Ishikawa (cell line): ENCODE data around the gene CDC45.

Experiments
- CEBPB ChIP-seq: IDR thresholded peaks from 2 replicates; pipeline ENCODE4 v1.6.1; 2012
- EP300 ChIP-seq: IDR thresholded peaks from 2 replicates; pipeline ENCODE4 v1.6.1; 2012; ENCODE audit warnings: borderline replicate concordance
- RAD21 ChIP-seq: IDR thresholded peaks from 2 replicates; pipeline ENCODE4 v1.6.1; 2012; ENCODE audit warnings: low read depth
- TEAD4 ChIP-seq: IDR thresholded peaks from 2 replicates; pipeline ENCODE4 v1.6.1; 2012
- YY1 ChIP-seq: IDR thresholded peaks from 2 replicates; pipeline ENCODE4 v1.6.1; 2012; ENCODE audit warnings: low read depth
- TF ChIP-seq, protein P1 (sequence below): IDR thresholded peaks from 2 replicates; pipeline ENCODE4 v1.6.1; 2012; ENCODE audit warnings: low read depth, mild to moderate bottlenecking
- TF ChIP-seq, protein P2 (sequence below): IDR thresholded peaks from 2 replicates; pipeline ENCODE4 v1.6.1; 2012

DNA sequence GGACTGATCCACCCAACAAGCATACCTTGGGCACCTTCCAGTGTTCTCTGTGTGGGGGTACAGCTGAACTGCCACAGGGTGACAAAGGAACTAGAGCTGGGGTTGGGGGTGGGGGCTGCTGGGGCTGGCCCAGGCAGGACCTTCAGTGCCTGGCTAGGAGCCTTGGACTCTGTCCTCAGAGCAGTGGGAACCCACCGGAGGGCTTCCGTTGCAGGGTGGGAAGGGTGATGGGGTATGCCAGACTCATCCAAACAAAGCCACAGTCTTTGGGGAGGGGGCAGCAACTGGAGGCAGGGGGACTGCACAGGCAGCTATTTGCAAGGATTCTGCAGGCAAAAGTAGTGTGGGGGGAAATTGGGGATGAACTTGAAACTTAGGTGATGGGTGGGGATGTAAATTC, 80.2 kb downstream of the CDC45 start:
- TF ChIP-seq RAD21 (no peak), CEBPB (no peak), EP300 (no peak), TEAD4 (no peak), YY1 (no peak)
- TF ChIP-seq, protein P1, sequence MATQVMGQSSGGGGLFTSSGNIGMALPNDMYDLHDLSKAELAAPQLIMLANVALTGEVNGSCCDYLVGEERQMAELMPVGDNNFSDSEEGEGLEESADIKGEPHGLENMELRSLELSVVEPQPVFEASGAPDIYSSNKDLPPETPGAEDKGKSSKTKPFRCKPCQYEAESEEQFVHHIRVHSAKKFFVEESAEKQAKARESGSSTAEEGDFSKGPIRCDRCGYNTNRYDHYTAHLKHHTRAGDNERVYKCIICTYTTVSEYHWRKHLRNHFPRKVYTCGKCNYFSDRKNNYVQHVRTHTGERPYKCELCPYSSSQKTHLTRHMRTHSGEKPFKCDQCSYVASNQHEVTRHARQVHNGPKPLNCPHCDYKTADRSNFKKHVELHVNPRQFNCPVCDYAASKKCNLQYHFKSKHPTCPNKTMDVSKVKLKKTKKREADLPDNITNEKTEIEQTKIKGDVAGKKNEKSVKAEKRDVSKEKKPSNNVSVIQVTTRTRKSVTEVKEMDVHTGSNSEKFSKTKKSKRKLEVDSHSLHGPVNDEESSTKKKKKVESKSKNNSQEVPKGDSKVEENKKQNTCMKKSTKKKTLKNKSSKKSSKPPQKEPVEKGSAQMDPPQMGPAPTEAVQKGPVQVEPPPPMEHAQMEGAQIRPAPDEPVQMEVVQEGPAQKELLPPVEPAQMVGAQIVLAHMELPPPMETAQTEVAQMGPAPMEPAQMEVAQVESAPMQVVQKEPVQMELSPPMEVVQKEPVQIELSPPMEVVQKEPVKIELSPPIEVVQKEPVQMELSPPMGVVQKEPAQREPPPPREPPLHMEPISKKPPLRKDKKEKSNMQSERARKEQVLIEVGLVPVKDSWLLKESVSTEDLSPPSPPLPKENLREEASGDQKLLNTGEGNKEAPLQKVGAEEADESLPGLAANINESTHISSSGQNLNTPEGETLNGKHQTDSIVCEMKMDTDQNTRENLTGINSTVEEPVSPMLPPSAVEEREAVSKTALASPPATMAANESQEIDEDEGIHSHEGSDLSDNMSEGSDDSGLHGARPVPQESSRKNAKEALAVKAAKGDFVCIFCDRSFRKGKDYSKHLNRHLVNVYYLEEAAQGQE: no peak
- TF ChIP-seq, protein P2, sequence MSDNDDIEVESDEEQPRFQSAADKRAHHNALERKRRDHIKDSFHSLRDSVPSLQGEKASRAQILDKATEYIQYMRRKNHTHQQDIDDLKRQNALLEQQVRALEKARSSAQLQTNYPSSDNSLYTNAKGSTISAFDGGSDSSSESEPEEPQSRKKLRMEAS: no peak
